Tibial nerve (tissue), 4 donors: ENCODE measurements around the gene PLA2G3.

Experiments used
- EP300 ChIP-seq, 2 donors: sonication (generic); formaldehyde crosslinking; IDR thresholded peaks; one replicate each; pipeline ENCODE4 v1.6.1; 2017; ENCODE audit warnings: antibody characterized with exemption in 2 of 2, mild to moderate bottlenecking in 1 of 2
- POLR2A ChIP-seq, 2 donors: fragments of 450-650 bp; IDR thresholded peaks; one replicate each; pipeline ENCODE4 v1.6.1; 2017; ENCODE audit warnings: antibody characterized with exemption in 2 of 2, mild to moderate bottlenecking in 2 of 2, moderate library complexity in 2 of 2
- TF ChIP-seq, protein P1 (sequence below), 5 experiments: fragments of 200-600 bp in 3 of 5; fragments of 450-650 bp in 2 of 5; sonication (generic) in 3 of 5; IDR thresholded peaks; one replicate each; pipeline ENCODE4 v1.5.1; 2016 to 2019; ENCODE audit warnings: antibody characterized with exemption in 5 of 5, mild to moderate bottlenecking in 3 of 5, moderate library complexity in 2 of 5

- TF ChIP-seq, protein P1, sequence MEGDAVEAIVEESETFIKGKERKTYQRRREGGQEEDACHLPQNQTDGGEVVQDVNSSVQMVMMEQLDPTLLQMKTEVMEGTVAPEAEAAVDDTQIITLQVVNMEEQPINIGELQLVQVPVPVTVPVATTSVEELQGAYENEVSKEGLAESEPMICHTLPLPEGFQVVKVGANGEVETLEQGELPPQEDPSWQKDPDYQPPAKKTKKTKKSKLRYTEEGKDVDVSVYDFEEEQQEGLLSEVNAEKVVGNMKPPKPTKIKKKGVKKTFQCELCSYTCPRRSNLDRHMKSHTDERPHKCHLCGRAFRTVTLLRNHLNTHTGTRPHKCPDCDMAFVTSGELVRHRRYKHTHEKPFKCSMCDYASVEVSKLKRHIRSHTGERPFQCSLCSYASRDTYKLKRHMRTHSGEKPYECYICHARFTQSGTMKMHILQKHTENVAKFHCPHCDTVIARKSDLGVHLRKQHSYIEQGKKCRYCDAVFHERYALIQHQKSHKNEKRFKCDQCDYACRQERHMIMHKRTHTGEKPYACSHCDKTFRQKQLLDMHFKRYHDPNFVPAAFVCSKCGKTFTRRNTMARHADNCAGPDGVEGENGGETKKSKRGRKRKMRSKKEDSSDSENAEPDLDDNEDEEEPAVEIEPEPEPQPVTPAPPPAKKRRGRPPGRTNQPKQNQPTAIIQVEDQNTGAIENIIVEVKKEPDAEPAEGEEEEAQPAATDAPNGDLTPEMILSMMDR (IDR thresholded peaks at IDR 0.05): no peak
- no peak for TF ChIP-seq EP300 (IDR thresholded peaks at IDR 0.05)
- TF ChIP-seq POLR2A (IDR thresholded peaks at IDR 0.05): no peak
Observed at GRCh38 chr22:31144223-31144622, 3.9 kb upstream of the PLA2G3 start.
